Brain microvascular endothelial cell (primary cell): Measurements from ENCODE around the gene FAM174B.

ENCODE experiments used
- DNase-seq: peaks from one replicate; pipeline ENCODE4 v3.0.0-alpha.2; 2020
- H3K27ac ChIP-seq: fragments of 250-450 bp; sonication (Bioruptor Pico); 2 replicates; pipeline ENCODE4 v1.5.1; 2020; ENCODE audit warnings: mild to moderate bottlenecking, moderate library complexity
- H3K27me3 ChIP-seq: fragments of 250-450 bp; sonication (Bioruptor Pico); replicated peaks from 2 replicates; pipeline ENCODE4 v1.5.1; 2020; ENCODE audit warnings: mild to moderate bottlenecking
- H3K36me3 ChIP-seq: fragments of 250-450 bp; sonication (Bioruptor Pico); replicated peaks from 2 replicates; pipeline ENCODE4 v1.5.1; 2020; ENCODE audit warnings: mild to moderate bottlenecking
- H3K4me3 ChIP-seq: 2 replicates; pipeline ENCODE4 v1.5.1; 2011; ENCODE audit warnings: low read depth, mild to moderate bottlenecking, control low read depth, low read length, moderate library complexity
- in situ Hi-C: cut with HindIII; loops from 2 replicates; pipeline ENCODE4 v1.10.0; 2017; ENCODE audit warnings: low sequenced_read_pairs, low pct_ligation_motif_present
- TF ChIP-seq, protein P1 (sequence below): IDR thresholded peaks from 2 replicates; pipeline ENCODE4 v1.5.1; 2011; ENCODE audit warnings: low read depth, mild to moderate bottlenecking, moderate library complexity, low read length, control low read depth, inconsistent platforms; ENCODE audit errors: missing control alignments

FAM174B gene

DNA sequence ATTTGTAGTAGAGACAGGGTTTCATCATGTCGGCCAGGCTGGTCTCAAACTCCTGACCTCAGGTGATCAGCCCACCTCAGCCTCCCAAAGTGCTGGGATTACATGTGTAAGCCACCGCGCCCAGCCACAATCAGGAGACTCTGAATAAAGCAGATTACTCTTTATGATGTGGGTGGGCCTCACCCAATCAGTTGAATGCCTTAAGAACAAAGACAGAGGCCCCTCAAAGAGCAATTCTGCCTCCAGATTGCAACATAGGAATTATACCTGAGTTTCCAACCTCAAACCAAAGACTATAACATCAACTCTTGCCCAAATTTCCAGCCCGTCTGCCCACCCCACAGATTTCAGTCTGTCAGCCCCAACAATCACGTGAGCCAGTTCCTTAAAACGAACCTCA is 18.8 kb upstream of the FAM174B start:
- TF ChIP-seq, protein P1, sequence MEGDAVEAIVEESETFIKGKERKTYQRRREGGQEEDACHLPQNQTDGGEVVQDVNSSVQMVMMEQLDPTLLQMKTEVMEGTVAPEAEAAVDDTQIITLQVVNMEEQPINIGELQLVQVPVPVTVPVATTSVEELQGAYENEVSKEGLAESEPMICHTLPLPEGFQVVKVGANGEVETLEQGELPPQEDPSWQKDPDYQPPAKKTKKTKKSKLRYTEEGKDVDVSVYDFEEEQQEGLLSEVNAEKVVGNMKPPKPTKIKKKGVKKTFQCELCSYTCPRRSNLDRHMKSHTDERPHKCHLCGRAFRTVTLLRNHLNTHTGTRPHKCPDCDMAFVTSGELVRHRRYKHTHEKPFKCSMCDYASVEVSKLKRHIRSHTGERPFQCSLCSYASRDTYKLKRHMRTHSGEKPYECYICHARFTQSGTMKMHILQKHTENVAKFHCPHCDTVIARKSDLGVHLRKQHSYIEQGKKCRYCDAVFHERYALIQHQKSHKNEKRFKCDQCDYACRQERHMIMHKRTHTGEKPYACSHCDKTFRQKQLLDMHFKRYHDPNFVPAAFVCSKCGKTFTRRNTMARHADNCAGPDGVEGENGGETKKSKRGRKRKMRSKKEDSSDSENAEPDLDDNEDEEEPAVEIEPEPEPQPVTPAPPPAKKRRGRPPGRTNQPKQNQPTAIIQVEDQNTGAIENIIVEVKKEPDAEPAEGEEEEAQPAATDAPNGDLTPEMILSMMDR: no peak
- Histone ChIP-seq H3K36me3 (no peaks in the 10 kb centered on the region), H3K4me3 (no peak overlapping the region), H3K27me3 (peaks cover 2% of the 10 kb centered on the region), H3K27ac (no peak overlapping the region)
- in situ Hi-C loops: no loop called here
- DNase-seq: no peak

DNA sequence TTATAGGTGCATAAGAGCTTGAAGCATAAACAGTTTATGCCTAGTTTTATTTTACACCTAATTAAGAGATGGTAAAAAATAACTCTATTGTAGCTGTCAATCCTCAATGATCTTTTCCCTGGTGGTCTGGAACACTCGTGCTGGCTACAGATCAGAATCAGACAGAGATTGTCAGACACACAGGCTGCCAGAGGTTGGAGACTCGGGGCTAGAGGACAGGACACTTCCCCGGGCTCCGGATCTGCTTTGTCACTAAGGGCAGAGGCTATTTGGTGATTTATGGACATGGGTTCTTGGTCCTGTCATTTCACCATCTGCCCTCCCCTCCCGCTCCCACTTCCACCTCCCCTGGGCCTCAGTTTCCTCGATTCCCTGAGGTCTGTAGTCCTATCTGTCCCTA is 16.5 kb upstream of the FAM174B start:
- in situ Hi-C loops: no loop called here
- Histone ChIP-seq H3K36me3 (no peaks in the 10 kb centered on the region), H3K27me3 (peaks cover 2% of the 10 kb centered on the region), H3K4me3 (no peak overlapping the region), H3K27ac (no peak overlapping the region)
- TF ChIP-seq, protein P1: no peak
- no peak for DNase-seq

DNA sequence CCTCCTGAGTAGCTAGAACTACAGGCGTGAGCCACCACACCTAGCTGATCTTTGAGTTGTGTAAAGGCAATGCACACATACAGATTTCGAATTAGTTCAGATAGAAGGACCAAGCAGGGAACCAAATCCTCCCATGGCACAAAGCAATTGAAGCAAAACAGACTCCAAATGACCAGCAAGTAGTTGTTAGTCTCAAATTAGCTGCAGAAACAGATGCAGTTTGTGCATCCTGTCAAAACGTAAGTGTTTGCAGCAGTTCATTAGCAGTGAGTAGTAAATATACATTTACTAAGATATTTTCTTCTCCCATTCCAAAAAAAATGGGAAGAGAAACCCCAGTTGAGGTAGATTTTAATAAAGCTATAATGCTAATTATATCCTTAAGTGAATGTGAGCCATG is 15.8 kb upstream of the FAM174B start:
- Histone ChIP-seq H3K27ac (no peak overlapping the region), H3K27me3 (peaks cover 2% of the 10 kb centered on the region), H3K36me3 (no peaks in the 10 kb centered on the region), H3K4me3 (no peak overlapping the region)
- no peak for DNase-seq
- in situ Hi-C loops: no loop called here
- TF ChIP-seq, protein P1: no peak

DNA sequence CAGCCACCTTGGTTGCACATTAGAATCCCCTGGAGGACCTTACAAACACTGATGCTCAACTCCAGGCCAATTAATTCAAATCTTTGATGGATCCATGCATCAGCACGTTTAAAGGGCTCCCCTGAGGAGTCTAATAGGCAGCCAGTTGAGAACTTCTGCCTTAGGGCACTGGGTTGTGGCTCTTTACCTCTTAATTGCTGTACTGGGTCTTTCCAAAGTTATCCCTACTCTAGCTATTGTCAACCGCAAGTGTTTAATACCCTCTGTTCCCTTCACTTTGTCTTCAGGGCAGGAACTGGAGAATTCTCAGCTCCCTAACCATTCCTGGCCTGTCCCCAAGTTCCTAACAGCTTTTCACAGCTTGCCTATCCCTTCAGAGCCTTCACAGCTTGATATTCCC is 15.0 kb upstream of the FAM174B start:
- TF ChIP-seq, protein P1: no peak
- H3K36me3 ChIP-seq: no peaks in the 10 kb centered on the region
- no peak overlapping the region for H3K4me3 ChIP-seq
- H3K27ac ChIP-seq: no peak overlapping the region
- in situ Hi-C loops: no loop called here
- peaks cover 2% of the 10 kb centered on the region for H3K27me3 ChIP-seq
- DNase-seq: no peak

DNA sequence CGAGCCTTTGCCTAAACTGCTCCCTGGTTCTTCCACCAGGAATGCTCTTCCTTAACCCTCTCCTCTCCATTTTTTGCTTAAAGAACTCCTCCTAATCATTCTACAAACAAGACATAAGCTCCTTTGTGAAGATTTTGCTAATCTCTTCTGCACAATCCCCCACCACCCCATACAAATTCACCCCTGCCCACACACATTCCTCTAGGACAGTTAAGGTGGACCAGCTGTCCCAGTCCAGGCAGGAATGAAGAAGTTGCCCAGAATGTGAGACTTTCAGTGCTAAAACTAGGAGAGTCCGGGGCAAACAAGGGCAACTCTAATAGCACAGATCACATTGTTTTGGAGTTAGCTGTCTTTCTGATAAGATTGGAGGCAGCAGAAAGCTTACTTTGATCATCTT is 13.9 kb upstream of the FAM174B start:
- no peak for DNase-seq
- in situ Hi-C loops: no loop called here
- Histone ChIP-seq H3K27me3 (peaks cover 2% of the 10 kb centered on the region), H3K27ac (no peak overlapping the region), H3K4me3 (no peak overlapping the region), H3K36me3 (no peaks in the 10 kb centered on the region)
- TF ChIP-seq, protein P1: no peak

DNA sequence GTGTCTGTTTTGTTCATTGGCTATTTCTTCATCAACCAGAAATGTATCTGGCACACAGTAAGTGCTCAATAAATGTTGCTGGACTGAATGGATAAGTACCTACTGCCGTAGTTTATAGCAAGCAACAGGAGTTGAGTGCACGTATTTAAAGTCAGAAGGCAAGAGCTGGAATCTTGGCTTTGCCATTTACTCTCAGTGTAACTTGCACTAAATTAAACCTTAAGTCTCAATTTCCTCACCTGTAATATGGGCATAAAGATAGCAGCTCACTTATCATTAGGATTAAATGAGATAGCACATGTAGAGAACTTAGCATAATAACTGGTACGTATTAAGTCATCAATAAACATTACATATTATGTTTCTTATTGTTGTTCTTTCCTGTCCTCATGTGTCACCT is 13.0 kb upstream of the FAM174B start:
- TF ChIP-seq, protein P1: no peak
- Histone ChIP-seq H3K36me3 (no peaks in the 10 kb centered on the region), H3K4me3 (no peak overlapping the region), H3K27me3 (peaks cover 2% of the 10 kb centered on the region), H3K27ac (no peak overlapping the region)
- DNase-seq: no peak
- in situ Hi-C loops: no loop called here
